Subcutaneous adipose tissue (tissue), 4 donors: Measurements from ENCODE around the gene C1QTNF6. TPM values are rescaled to one million over a fixed set of nuclear protein-coding genes. Genes with fewer than 3 reads are reported as not detected.

ENCODE experiments used
- CTCF ChIP-seq: fragments of 450-650 bp; IDR thresholded peaks from one replicate; pipeline ENCODE4 v1.5.1; 2016; ENCODE audit warnings: low read depth, mild to moderate bottlenecking, control low read depth, antibody characterized with exemption, moderate library complexity
- total RNA-seq, 4 donors: library from RNA; depleted of rRNA; stranded (reverse); fragments of >200 nt; gene quantifications; one replicate each; pipeline ENCODE4 v1.1.0, GENCODE V29; 2016

C1QTNF6 gene
- total RNA-seq = 1 to 10 TPM in 3 of 4 donors, under 1 TPM in 1; 0.33 to 3.2 (median 2.4) TPM

- TF ChIP-seq CTCF = no peak
These were observed at the start of gene C1QTNF6 for GRCh38 chr22:37187891-37188761. Gene C1QTNF6, minus strand, starts transcription at chr22:37188247. Its CDS starts 34 bp downstream, at chr22:37188213.

GRCh38 chr22:37235897-37236607 lies 48.0 kb upstream of the C1QTNF6 start:
- no peak for TF ChIP-seq CTCF

DNA sequence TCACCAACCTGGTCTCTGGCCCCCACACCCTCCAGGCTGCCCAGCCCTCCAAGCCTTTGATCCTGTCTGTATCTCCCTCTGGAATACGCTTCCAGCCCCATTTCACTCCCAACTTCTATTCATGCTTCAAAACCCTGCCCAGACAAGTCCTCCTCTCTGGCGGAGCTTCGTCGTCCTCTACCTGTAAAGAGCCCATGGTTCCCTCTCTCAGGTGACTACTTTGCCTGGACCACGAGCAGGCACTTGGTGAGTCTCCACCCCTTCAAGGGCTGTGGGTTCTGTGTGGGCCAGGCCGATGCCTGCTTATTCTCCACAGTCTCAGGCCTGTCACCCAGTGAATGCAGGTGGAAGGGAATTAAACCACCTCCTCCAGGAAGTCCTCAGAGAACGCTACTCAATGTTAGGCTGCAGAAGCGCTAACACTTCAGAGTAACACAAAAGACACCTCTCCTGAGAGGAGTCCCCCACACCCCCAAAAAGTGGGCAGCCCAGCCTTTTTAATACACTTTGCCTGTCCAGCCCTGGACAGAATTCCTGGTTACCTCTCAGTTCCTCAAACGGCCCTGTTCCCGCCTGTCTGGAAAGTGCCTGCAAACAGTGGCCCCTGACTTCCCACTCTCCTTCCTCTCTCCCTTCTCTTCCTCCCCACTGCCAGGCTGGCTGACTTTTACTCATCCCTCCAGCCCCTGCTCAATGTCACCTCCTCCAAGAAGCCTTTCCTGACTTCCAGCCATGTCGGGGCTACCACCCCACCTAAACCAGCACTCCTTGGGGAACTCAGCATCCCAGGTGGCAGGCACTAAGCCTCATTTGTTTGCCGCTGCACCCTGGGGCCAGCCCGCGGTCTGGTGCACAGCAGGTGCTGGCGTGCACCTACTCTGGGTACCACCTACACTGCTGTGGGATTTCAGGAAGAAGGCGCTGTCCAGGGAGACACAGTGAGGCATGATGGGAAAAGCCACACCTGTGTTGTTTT lies 47.0 kb upstream of the C1QTNF6 start:
- no peak for TF ChIP-seq CTCF

- TF ChIP-seq CTCF = no peak
These were observed 45.9 kb upstream of the C1QTNF6 start for GRCh38 chr22:37233751-37234631.

DNA sequence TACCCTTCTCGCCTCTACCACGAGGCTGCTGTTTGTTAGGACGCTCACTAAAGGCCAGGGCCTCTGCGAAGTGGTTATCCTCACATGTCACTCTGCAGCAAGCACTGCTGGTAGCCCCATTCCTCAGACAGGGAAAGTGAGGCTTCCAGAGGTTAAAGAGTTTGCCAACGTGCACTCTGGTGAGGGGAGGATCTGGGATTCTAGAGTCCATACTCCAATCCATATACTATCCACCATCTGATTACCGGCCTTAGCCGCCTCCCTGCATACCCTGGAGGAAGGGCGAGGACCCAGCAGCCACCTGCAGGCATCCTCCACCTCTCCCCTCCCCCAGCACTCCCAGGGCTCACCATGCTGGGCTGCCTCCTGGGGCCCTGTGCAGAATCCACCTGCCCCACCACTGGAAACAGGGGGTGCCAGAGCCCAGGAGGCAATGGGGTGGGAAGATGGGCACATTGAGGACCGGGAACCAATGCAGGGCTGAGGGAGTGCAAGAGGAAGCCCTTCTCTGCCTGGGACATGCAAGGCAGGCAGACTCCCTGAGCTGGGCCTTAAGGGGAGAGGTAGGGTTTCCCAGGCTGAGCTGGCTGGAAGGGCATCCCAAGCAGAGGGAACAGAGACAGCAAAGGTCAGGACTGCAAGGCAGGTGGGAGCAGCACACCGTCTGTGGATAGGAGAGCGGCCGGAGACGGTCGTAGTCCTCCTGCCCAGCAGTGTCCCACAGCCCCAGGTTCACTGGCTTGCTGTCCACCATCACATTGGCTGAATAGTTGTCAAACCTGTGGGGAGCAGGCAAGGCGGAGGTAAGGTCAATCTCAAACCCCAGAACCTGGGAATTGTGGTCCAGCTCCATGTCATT lies 44.3 kb upstream of the C1QTNF6 start:
- TF ChIP-seq CTCF = no peak
